HG03045 (cell line): ENCODE results near the gene ENPP3.
"Not testable (repeated sequence)": the region's sequence is repeated elsewhere in the genome, so short reads cannot be mapped to it uniquely, and the experiment has no call there.

Experiments used
- ATAC-seq: cut with Tn5 transposase; IDR thresholded peaks from one replicate; pipeline ENCODE4 v1.9.1; 2021; ENCODE audit warnings: mild to moderate bottlenecking, moderate library complexity; ENCODE audit not compliant: unreplicated experiment

ENPP3 gene

DNA sequence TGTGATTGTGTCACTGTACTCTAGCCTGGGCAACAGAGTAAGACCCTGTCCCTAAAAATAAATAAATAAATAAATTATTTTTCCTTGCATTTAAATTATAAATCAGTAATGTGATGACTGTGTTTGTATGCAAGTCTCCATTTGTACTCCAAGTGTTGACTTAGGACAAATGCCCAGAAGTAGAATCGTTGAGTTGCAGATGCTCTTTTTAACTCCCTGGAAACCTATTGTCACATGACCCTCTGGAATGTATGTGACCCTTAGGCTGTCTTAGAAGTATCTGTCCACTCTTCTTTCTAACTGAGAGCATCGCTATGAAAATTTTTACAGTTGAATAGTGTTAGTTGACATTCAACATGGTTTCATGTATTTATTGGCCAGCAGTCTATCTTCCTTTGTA lies 45.3 kb downstream of the ENPP3 start:
- ATAC-seq = no peak

DNA sequence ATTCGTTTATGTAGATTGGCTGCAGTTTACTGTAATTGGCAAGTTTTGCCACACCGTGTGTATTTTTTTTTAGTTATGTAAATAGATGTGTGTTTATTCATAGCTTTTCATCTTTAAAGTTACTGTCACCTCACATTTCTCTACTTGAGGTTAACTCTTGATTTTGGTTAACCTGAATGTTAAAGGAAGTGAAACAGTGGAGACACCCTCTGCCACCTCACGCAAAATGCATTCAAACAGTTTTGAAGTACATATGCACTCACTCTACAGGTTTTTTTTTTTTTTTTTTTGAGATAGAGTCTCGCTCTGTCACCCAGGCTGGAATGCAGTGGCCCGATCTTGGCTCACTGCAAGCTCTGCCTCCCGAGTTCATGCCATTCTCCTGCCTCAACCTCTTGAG lies 46.4 kb downstream of the ENPP3 start:
- ATAC-seq = peak; percentile 60

DNA sequence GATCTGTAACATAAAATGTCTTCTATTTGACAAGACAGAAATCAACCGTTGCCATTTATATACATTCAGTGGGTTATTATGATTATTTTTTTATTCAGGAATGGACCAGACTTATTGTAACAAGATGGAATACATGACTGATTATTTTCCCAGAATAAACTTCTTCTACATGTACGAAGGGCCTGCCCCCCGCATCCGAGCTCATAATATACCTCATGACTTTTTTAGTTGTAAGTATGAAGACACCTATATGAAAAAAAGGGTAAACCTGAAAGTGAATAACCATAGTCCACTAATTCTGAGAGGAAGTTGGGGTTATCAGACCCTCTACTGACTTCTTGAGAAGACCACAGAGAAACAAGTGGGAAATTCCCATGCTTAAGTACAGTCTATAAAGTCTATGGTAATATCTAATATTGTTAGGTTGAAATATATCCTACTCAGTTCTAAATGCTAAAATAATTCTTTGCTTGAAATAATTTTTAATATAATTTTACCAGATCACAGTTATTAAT lies 48.2 kb downstream of the ENPP3 start:
- ATAC-seq = peak; percentile 46

DNA sequence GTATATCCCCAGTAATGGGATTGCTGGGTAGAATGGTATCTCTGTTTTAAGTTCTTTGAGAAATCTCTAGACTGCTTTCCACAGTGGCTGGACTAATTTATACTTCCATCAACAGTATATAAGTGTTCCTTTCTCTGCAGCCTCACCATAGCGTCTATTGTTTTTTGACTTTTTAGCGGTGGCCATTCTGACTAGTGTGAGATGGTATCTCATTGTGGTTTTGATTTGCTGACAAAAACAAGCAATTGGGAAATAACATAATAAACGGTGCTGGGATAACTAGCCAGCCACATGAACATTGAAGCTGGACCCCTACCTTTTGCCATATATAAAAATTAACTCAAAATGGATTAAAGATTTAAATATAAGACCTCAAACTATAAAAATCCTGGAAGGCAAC lies 49.9 kb downstream of the ENPP3 start:
- no peak for ATAC-seq

DNA sequence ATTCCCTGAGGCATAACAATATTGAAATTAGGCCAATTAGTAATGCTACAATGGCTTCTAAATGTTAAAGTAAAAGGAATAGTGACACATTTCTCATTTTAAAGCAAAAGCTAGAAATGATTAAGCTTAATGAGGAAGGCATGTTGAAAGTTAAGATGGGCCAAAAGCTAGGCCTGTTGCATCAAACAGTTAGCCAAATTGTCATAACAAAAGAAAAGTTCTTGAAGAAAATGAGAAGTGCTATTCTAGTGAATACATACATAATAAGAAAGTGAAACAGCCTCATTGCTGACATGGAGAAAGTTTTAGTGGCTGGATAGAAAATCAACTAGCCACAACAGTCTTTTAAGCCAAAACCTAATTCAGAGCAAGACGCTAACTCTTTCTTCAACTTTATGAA lies 51.2 kb downstream of the ENPP3 start:
- ATAC-seq = peak; percentile 70

- no peak for ATAC-seq
Observed at GRCh38 chr6:131692031-131692430, 54.9 kb downstream of the ENPP3 start.

GRCh38 chr6:131692589-131692988 lies 55.5 kb downstream of the ENPP3 start:
- ATAC-seq = no peak

- ATAC-seq = no peak
Observed at GRCh38 chr6:131693384-131693783, 56.3 kb downstream of the ENPP3 start.

- peak; percentile 67 for ATAC-seq
Observed at GRCh38 chr6:131694832-131695426, 57.8 kb downstream of the ENPP3 start.

DNA sequence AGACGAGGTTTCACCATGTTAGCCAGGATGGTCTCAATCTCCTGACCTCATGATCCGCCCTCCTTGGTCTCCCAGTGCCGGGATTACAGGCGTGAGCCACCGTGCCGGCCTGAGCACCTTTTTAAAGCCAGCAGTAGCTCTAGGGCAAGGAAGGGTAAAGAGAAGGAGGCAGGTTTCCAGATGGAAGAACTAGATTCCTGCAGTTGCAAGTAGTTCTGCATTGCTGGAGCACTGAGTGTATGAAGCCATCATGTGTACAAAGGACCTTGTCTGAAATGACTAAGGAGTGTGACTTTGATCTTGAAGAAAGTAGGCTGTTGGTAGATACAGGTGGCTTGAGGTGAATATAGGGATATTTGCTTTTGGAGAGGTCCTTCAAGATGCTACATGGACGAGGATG lies 59.9 kb downstream of the ENPP3 start:
- no peak for ATAC-seq

DNA sequence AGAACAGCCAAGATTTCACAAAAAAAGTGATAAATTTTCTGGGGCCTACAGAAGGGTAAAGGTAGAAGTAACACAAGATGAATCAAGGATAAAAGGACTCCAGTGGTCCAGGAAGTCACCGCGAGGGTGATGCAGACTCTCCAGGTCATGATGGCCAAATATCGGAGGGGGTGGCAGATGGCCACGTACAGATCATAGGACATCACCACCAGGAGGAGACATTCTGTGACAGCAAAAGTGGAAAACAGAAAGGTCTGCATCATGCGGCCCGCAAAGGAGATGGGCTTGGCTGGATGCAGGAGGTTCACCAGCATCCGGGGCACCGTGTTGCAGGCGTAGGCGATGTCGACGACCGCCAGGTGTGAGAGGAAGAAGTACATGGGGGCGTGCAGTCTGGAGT lies 63.7 kb downstream of the ENPP3 start:
- ATAC-seq = not testable (repeated sequence)

- not testable (repeated sequence) for ATAC-seq
Observed at GRCh38 chr6:131703905-131704304, 66.8 kb downstream of the ENPP3 start.

DNA sequence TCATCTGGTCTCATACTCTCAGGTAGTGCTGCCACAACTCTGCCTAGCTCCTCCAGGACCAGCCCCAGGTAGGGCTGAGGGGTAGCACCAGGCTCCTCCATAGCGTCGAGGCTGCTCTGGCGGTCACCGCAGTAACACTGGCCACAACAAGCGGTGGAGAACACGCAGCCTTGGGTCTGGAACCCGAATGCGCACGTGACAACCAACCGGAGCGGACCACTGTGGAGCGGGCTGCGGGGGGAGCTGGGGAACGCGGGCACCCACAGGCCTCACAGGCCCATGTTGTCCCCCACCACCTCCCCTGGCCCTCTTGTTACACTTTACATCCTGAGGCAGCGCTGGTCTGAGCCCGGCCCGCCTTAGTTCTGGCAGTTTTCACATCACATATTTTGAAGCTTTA lies 73.8 kb downstream of the ENPP3 start, which contains the start of gene CTAGE9:
TSS of gene CTAGE9 (minus strand) at position 101 of the 400 bp plus-strand sequence. CDS start at position 101, 0 bp downstream.
- ATAC-seq = not testable (repeated sequence)

- not testable (repeated sequence) for ATAC-seq
Observed at GRCh38 chr6:131715567-131715966, 78.5 kb downstream of the ENPP3 start.

DNA sequence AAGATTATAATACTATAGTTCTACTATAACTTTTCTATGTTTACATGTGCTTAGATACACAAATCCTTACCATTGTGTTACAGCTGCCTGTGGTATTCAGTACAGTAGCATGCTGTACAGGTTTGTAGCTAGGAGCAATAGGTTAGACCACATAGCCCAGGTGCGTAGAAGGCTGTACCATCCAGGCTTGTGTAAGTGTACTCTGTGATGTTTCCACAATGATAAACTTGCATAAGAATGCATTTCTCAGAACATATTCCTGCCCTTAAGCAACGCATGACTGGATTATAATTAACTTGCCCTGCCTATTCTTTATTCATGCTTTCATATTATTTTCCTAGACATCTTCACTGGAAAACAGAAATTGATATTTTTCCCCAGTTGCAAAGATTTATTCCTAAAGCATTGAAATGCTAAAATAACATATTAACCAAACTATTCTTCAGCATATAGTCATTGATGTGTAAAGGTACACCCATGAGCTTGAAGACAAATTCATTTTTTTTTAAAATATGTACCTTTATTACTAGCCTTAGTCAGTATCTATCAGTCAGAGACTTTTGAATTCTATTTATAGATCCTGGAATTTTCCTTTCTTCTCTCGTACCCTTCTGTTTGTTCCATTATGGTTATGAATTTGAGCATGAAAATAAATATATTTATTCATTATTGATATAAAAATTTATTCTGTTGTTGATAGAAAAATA lies 80.9 kb downstream of the ENPP3 start:
- no peak for ATAC-seq

GRCh38 chr6:131721161-131721560 lies 84.1 kb downstream of the ENPP3 start:
- no peak for ATAC-seq

- ATAC-seq = no peak
Observed at GRCh38 chr6:131724114-131724513, 87.0 kb downstream of the ENPP3 start.

- ATAC-seq = no peak
Observed at GRCh38 chr6:131727467-131727866, 90.4 kb downstream of the ENPP3 start.

DNA sequence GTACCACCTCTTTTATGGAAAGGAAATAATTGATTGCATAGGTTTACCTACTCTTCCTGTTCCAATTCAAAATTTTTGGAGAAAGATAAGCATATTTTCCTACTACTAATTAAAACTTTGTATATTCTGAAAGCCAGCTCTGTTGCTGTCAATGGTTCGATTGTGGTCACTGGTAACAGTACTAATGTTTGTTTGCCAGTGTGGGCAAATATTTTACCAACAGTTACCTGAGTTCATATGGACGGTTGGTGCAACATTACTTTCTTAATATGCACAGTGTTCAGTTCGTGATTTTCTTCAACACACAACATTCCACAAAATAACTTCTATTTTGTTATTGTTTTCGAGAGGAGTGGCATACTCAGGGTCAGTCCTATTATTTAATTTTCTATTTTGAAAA lies 90.8 kb downstream of the ENPP3 start:
- no peak for ATAC-seq

DNA sequence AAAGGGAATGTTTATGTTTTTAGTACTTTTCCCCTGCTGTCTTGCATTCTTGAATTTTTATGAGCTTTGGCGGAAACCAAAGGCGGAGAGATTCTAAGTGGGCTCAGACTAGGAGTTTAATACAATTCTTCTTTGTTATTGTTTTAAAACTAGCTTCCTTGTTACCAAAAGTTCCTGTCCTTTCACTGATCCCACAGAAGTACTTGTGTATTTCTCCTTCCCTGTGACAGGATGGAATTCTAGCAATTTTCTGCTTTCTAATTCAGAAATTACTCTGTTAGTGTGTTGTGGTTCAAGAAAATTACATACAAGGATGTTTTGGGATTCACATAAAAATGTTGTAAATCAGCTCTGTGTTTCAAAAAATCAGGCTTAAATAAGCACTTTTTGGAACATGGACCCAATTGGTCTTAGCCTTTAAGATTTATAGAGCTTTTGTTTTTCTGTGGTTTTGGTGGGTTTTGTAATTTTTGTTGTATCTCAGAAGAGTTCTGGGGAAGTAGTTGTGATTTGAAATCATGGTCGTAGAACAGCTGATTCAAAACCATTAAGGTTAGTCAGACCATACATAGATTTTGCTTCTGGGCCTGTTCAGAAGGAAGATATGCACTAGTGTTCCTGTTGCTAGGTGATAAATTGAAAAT lies 91.3 kb downstream of the ENPP3 start:
- no peak for ATAC-seq

GRCh38 chr6:131729550-131729949 lies 92.4 kb downstream of the ENPP3 start:
- no peak for ATAC-seq

DNA sequence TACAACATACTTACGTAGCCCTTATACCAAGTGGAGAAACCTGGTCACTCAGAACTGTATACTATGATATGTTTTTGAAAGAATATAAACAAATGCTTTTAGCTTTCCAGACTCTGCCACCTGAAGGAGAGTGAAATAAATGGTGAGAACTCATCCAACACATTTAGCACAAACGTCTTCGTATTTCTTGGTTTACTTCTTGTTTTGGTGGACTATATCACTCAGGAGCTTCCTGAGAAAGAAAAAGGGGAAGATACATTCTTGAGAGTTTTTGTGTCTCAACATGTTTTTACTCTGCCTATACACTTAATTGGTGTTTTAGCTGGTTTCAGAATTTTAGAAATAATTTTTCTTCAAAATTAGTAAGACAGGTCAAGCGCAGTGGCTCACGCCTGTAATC lies 93.2 kb downstream of the ENPP3 start:
- ATAC-seq = no peak
